Neural progenitor cell (in vitro differentiated cells): ENCODE measurements around the gene TSTD1. TPM values are rescaled to one million over a fixed set of nuclear protein-coding genes. Genes with fewer than 3 reads are reported as not detected.

ENCODE experiments used
- DNase-seq: peaks from one replicate; pipeline ENCODE4 v3.0.0-alpha.2; 2016; ENCODE audit warnings: low spot score
- H2AFZ ChIP-seq: fragments of 200-600 bp; sonication (generic); replicated peaks from 2 replicates; pipeline ENCODE4 v1.6.1; 2016; ENCODE audit warnings: antibody characterized with exemption
- H3F3A ChIP-seq: fragments of 200-600 bp; sonication (generic); 2 replicates; pipeline ENCODE4 v1.6.1; 2016; ENCODE audit warnings: antibody characterized with exemption, low read depth
- H3K27ac ChIP-seq: fragments of 200-600 bp; sonication (generic); 2 replicates; pipeline ENCODE4 v1.5.1; 2016; ENCODE audit warnings: mild to moderate bottlenecking
- H3K27me3 ChIP-seq: fragments of 200-600 bp; sonication (generic); 2 replicates; pipeline ENCODE4 v1.6.1; 2016; ENCODE audit warnings: mild to moderate bottlenecking, moderate library complexity
- H3K36me3 ChIP-seq: fragments of 200-600 bp; sonication (generic); 2 replicates; pipeline ENCODE4 v1.5.1; 2016
- H3K4me1 ChIP-seq: fragments of 200-600 bp; sonication (generic); 2 replicates; pipeline ENCODE4 v1.6.1; 2016; ENCODE audit warnings: mixed run types
- H3K4me2 ChIP-seq: fragments of 200-600 bp; sonication (generic); 2 replicates; pipeline ENCODE4 v1.6.1; 2016
- H3K4me3 ChIP-seq: fragments of 200-600 bp; sonication (generic); 2 replicates; pipeline ENCODE4 v1.5.1; 2016
- H3K79me2 ChIP-seq: fragments of 200-600 bp; sonication (generic); 2 replicates; pipeline ENCODE4 v1.6.1; 2016; ENCODE audit warnings: low read depth
- H3K9ac ChIP-seq: fragments of 200-600 bp; sonication (generic); 2 replicates; pipeline ENCODE4 v1.6.1; 2016
- H3K9me3 ChIP-seq: fragments of 200-600 bp; sonication (generic); 2 replicates; pipeline ENCODE4 v1.5.1; 2016; ENCODE audit warnings: low read depth
- H4K20me1 ChIP-seq: fragments of 200-600 bp; sonication (generic); 2 replicates; pipeline ENCODE4 v1.6.1; 2016; ENCODE audit warnings: low read depth
- H3K27ac Mint-ChIP-seq: 3 replicates; pipeline ENCODE4 v1.8.0; 2021; ENCODE audit warnings: mixed read lengths
- H3K27me3 Mint-ChIP-seq: 2 replicates; pipeline ENCODE4 v1.8.0; 2022; ENCODE audit warnings: low read depth, mild to moderate bottlenecking, inconsistent platforms, moderate library complexity, mixed read lengths; ENCODE audit not compliant: insufficient read depth
- H3K36me3 Mint-ChIP-seq: 3 replicates; pipeline ENCODE4 v1.8.0; 2021; ENCODE audit warnings: mixed read lengths
- H3K4me1 Mint-ChIP-seq: 3 replicates; pipeline ENCODE4 v1.8.0; 2021; ENCODE audit warnings: mixed read lengths
- H3K4me3 Mint-ChIP-seq: 3 replicates; pipeline ENCODE4 v1.8.0; 2021; ENCODE audit warnings: mild to moderate bottlenecking, moderate library complexity, mixed read lengths
- H3K9me3 Mint-ChIP-seq: 3 replicates; pipeline ENCODE4 v1.8.0; 2020; ENCODE audit warnings: mixed read lengths
- EZH2 ChIP-seq: fragments of 200-600 bp; sonication (generic); IDR thresholded peaks from 2 replicates; pipeline ENCODE4 v1.6.1; 2017; ENCODE audit warnings: antibody characterized with exemption, mild to moderate bottlenecking, moderate library complexity
- EZH2phosphoT487 ChIP-seq: fragments of 200-600 bp; sonication (generic); IDR thresholded peaks from 2 replicates; pipeline ENCODE4 v1.6.1; 2017; ENCODE audit warnings: antibody characterized with exemption
- total RNA-seq: library from RNA; depleted of rRNA; stranded (reverse); fragments of >200 nt; gene quantifications from 2 replicates; pipeline ENCODE4 v1.2.3, GENCODE V29; 2015; ENCODE audit warnings: low replicate concordance
- TF ChIP-seq, protein P1 (sequence below): fragments of 200-600 bp; sonication (generic); IDR thresholded peaks from 2 replicates; pipeline ENCODE4 v1.5.1; 2017; ENCODE audit warnings: antibody characterized with exemption, mild to moderate bottlenecking

TSTD1 gene
- total RNA-seq, 1 donor from 2014 or later: 29.9 TPM

DNA sequence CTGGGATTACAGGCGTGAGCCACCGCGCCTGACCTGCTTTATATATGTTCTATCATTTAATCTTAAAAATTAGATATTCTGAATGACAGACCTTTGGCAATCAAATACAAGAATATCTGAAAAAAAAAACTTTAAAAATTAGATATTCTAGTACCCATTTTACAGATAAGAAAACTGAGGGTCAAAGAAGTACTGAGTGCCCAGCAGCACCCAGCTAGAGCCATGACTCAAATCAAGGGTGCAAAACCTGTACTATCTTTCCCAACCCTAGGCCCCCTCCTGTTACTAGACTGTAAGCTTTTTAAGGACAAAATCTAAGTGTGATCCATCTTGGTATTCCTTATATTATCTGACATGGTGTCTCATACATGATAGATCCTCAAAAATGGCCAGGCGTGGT is 22.7 kb upstream of the TSTD1 start:
- H3K36me3 Mint-ChIP-seq: no peaks in the 10 kb centered on the region
- Histone ChIP-seq H3K4me2 (no peak overlapping the region), H3K27ac (no peak overlapping the region), H2AFZ (no peak overlapping the region), H3K9ac (no peak overlapping the region), H3K36me3 (no peaks in the 10 kb centered on the region), H3K9me3 (no peaks in the 10 kb centered on the region), H3F3A (no peaks in the 10 kb centered on the region), H3K79me2 (no peaks in the 10 kb centered on the region), H4K20me1 (no peaks in the 10 kb centered on the region), H3K27me3 (peaks cover 10% of the 10 kb centered on the region), H3K4me3 (no peak overlapping the region), H3K4me1 (no peaks in the 10 kb centered on the region)
- H3K27me3 Mint-ChIP-seq: peaks cover 6% of the 10 kb centered on the region
- H3K4me3 Mint-ChIP-seq: peak overlapping the region; percentile 53
- no peaks in the 10 kb centered on the region for H3K9me3 Mint-ChIP-seq
- no peak for DNase-seq
- no peaks in the 10 kb centered on the region for H3K4me1 Mint-ChIP-seq
- TF ChIP-seq, protein P1, sequence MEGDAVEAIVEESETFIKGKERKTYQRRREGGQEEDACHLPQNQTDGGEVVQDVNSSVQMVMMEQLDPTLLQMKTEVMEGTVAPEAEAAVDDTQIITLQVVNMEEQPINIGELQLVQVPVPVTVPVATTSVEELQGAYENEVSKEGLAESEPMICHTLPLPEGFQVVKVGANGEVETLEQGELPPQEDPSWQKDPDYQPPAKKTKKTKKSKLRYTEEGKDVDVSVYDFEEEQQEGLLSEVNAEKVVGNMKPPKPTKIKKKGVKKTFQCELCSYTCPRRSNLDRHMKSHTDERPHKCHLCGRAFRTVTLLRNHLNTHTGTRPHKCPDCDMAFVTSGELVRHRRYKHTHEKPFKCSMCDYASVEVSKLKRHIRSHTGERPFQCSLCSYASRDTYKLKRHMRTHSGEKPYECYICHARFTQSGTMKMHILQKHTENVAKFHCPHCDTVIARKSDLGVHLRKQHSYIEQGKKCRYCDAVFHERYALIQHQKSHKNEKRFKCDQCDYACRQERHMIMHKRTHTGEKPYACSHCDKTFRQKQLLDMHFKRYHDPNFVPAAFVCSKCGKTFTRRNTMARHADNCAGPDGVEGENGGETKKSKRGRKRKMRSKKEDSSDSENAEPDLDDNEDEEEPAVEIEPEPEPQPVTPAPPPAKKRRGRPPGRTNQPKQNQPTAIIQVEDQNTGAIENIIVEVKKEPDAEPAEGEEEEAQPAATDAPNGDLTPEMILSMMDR: no peak
- TF ChIP-seq EZH2 (no peak), EZH2phosphoT487 (no peak)
- H3K27ac Mint-ChIP-seq: no peak overlapping the region

DNA sequence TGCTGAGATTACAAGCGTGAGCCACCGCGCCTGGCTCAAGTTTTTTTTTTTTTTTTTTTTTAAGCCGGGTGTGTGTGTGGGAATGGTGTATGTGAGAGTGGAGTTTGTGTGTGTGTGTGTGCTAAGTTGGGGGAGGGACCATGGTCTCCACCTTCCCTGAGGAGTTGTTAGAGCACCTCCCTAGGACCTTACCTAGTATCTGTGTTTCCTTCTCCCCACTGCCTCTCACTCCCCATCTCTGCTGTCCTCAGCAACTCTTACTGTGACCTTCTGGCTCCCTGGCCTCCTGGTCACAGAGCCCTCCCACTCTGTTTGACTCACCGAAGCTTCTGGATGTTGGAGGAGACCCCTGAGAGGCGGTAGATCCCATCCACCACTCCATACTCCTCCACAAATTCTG is 20.5 kb upstream of the TSTD1 start:
- Histone ChIP-seq H3K4me1 (no peaks in the 10 kb centered on the region), H3K9ac (no peak overlapping the region), H3K27me3 (peaks cover 8% of the 10 kb centered on the region), H3K79me2 (no peaks in the 10 kb centered on the region), H3K4me3 (no peak overlapping the region), H2AFZ (no peak overlapping the region), H3K9me3 (no peaks in the 10 kb centered on the region), H3F3A (no peaks in the 10 kb centered on the region), H3K36me3 (no peaks in the 10 kb centered on the region), H3K4me2 (no peak overlapping the region), H4K20me1 (no peaks in the 10 kb centered on the region), H3K27ac (no peak overlapping the region)
- Mint-ChIP-seq H3K27ac (no peak overlapping the region), H3K27me3 (peaks cover 6% of the 10 kb centered on the region), H3K9me3 (no peaks in the 10 kb centered on the region), H3K4me3 (no peak overlapping the region), H3K4me1 (no peaks in the 10 kb centered on the region), H3K36me3 (no peaks in the 10 kb centered on the region)
- TF ChIP-seq EZH2 (no peak), EZH2phosphoT487 (no peak)
- TF ChIP-seq, protein P1: no peak
- DNase-seq: no peak

DNA sequence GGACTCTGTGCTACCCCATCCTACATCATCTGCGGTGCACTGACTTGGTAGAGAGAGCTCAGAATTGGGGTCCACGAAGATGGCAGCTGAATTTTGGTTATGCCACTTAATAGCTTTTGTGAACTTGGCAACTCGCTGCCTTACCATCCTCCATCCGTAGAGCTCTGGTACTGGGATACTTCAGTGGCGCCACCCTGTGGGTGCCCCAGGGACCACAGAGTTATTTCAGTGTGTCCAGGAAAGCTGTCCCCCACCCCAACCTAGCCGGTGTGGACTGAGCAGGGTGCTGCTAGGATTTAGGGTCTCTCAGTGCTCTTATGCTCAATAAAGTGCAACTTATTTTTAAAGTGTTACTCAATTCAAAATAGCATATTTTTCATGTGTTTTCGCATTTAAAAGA is 16.0 kb upstream of the TSTD1 start:
- Histone ChIP-seq H3K4me1 (no peaks in the 10 kb centered on the region), H3K9me3 (no peaks in the 10 kb centered on the region), H3K79me2 (no peaks in the 10 kb centered on the region), H3K4me3 (no peak overlapping the region), H3K4me2 (no peak overlapping the region), H3K9ac (no peak overlapping the region), H4K20me1 (no peaks in the 10 kb centered on the region), H3K27me3 (no peaks in the 10 kb centered on the region), H3K36me3 (no peaks in the 10 kb centered on the region), H2AFZ (no peak overlapping the region), H3F3A (no peaks in the 10 kb centered on the region), H3K27ac (no peak overlapping the region)
- no peaks in the 10 kb centered on the region for H3K4me1 Mint-ChIP-seq
- no peaks in the 10 kb centered on the region for H3K36me3 Mint-ChIP-seq
- H3K9me3 Mint-ChIP-seq: peaks cover 2% of the 10 kb centered on the region
- no peak for DNase-seq
- no peak for TF ChIP-seq EZH2phosphoT487
- TF ChIP-seq, protein P1: peak; percentile 24
- no peak overlapping the region for H3K4me3 Mint-ChIP-seq
- no peaks in the 10 kb centered on the region for H3K27me3 Mint-ChIP-seq
- no peak overlapping the region for H3K27ac Mint-ChIP-seq
